K562 (cell line): ENCODE results near the gene MEAK7. TPM values are rescaled to one million over a fixed set of nuclear protein-coding genes. Genes with fewer than 3 reads are reported as not detected.

Source experiments
- ATAC-seq: fragments of 200-7000 bp; cut with Tn5 transposase; 3 replicates; pipeline ENCODE4 v1.9.1; 2020; ENCODE audit warnings: moderate library complexity
- BruUV-seq: library from RNA; stranded (reverse); fragments of 400-500 nt; replicated peaks from 2 replicates; lab custom pipeline; 2021; lab: Mats Ljungman, UMichigan
- CTCF ChIA-PET: fragments of 300-600 bp; formaldehyde crosslinking; extraction: SDS; loops from one replicate; lab custom pipeline; 2021; ENCODE audit warnings: low intra/inter-chr PET ratio; lab: Yijun Ruan, JAX
- POLR2A ChIA-PET: fragments of 300-600, 350-650 bp; sonication (Branson Sonifier 250); formaldehyde crosslinking; extraction: SDS; loops from one replicate; lab custom pipeline; 2021; ENCODE audit warnings: antibody characterized with exemption, inconsistent platforms; lab: Yijun Ruan, JAX
- DNase-seq, 4 experiments: peaks; one replicate each; pipeline versions ENCODE4 v3.0.0 to v3.0.0-alpha.2; 2011 to 2018; ENCODE audit warnings: low spot score in 3 of 4, mixed read lengths in 3 of 4; ENCODE audit errors: extremely low read depth in 1 of 4
- FAIRE-seq: peaks from 2 replicates; lab custom pipeline; 2011; peaks lifted over from hg19 to GRCh38; lab: Jason Lieb, UNC
- H2AFZ ChIP-seq: 2 replicates; pipeline ENCODE4 v1.6.0; 2011; ENCODE audit warnings: low read depth, low read length, control low read depth, inconsistent platforms
- H3K27ac ChIP-seq: fragments of 200-600 bp; 3 replicates; pipeline ENCODE4 v1.8.0; 2011; ENCODE audit warnings: low read depth, mild to moderate bottlenecking, control low read depth, inconsistent platforms, low read length, moderate library complexity, mixed read lengths; ENCODE audit errors: extremely low read depth
- H3K27me3 ChIP-seq, 2 experiments: fragments of 300-600 bp in 1 of 2; 2 replicates in 1 of 2; 3 replicates in 1 of 2; pipeline versions ENCODE4 v1.6.0 to v1.8.0; 2011; ENCODE audit warnings: inconsistent platforms in 2 of 2, low read length in 2 of 2, mild to moderate bottlenecking in 1 of 2, mixed read lengths in 1 of 2, moderate library complexity in 1 of 2; ENCODE audit not compliant: control insufficient read depth in 2 of 2, insufficient read depth in 2 of 2
- H3K36me3 ChIP-seq: fragments of 300-600 bp; 3 replicates; pipeline ENCODE4 v1.8.0; 2011; ENCODE audit warnings: mild to moderate bottlenecking, low read length, inconsistent platforms; ENCODE audit not compliant: control insufficient read depth, insufficient read depth
- H3K4me1 ChIP-seq, 2 experiments: fragments of 200-600 bp in 1 of 2; replicated peaks in 1 of 2; 2 replicates in 1 of 2; 3 replicates in 1 of 2; pipeline versions ENCODE4 v1.5.1 to v1.8.0; 2011; ENCODE audit warnings: inconsistent platforms in 2 of 2, low read length in 2 of 2, mild to moderate bottlenecking in 1 of 2, mixed read lengths in 1 of 2, moderate library complexity in 1 of 2; ENCODE audit not compliant: control insufficient read depth in 2 of 2, insufficient read depth in 2 of 2
- H3K4me2 ChIP-seq: 2 replicates; pipeline ENCODE4 v1.6.1; 2011; ENCODE audit warnings: low read length, control low read depth, inconsistent platforms, mixed read lengths; ENCODE audit not compliant: insufficient read depth
- H3K4me3 ChIP-seq: fragments of 200-600 bp; sonication (generic), shearing (Covaris generic); 2 replicates; pipeline ENCODE4 v1.5.1; 2016; ENCODE audit warnings: control low read depth, inconsistent platforms
- H3K79me2 ChIP-seq: fragments of 200-600 bp; 3 replicates; pipeline ENCODE4 v1.8.0; 2011; ENCODE audit warnings: low read length, inconsistent platforms; ENCODE audit not compliant: control insufficient read depth, insufficient read depth
- H3K9ac ChIP-seq, 2 experiments: 2 replicates each; pipeline versions ENCODE4 v1.6.0 to v1.6.1; 2011; ENCODE audit warnings: low read depth in 2 of 2, low read length in 2 of 2, control low read depth in 1 of 2, inconsistent platforms in 1 of 2, mild to moderate bottlenecking in 1 of 2, mixed read lengths in 1 of 2; ENCODE audit not compliant: insufficient read depth in 1 of 2
- H3K9me1 ChIP-seq: one replicate; pipeline ENCODE4 v1.6.0; 2011; ENCODE audit warnings: inconsistent platforms, mild to moderate bottlenecking, low read length, moderate library complexity; ENCODE audit not compliant: control insufficient read depth, insufficient read depth
- H3K9me3 ChIP-seq: replicated peaks from 2 replicates; pipeline ENCODE4 v1.5.1; 2011; ENCODE audit warnings: low read depth, low read length, inconsistent platforms; ENCODE audit not compliant: control insufficient read depth, insufficient read depth
- H4K20me1 ChIP-seq: replicated peaks from 2 replicates; pipeline ENCODE4 v1.6.1; 2011; ENCODE audit warnings: low read length, inconsistent platforms, mixed read lengths; ENCODE audit not compliant: control insufficient read depth, insufficient read depth
- ADNP ChIP-seq: fragments of 200-800 bp; sonication (Bioruptor generic); IDR thresholded peaks from 2 replicates; pipeline ENCODE4 v1.6.1; 2016; ENCODE audit warnings: missing genetic modification characterization, missing compliant biosample characterization
- ARID1B ChIP-seq: fragments of 450-650 bp; IDR thresholded peaks from 2 replicates; pipeline ENCODE4 v1.6.1; 2016; ENCODE audit warnings: antibody characterized with exemption, mild to moderate bottlenecking, inconsistent platforms
- BCOR ChIP-seq: fragments of 450-650 bp; IDR thresholded peaks from 2 replicates; pipeline ENCODE4 v1.6.1; 2016
- CBX1 ChIP-seq: sonication (generic); IDR thresholded peaks from 2 replicates; pipeline ENCODE4 v1.6.1; 2016; ENCODE audit warnings: antibody characterized with exemption, low read depth, mild to moderate bottlenecking
- CBX3 ChIP-seq, 2 experiments: IDR thresholded peaks; 1 replicate in 1 of 2; 2 replicates in 1 of 2; pipeline ENCODE4 v1.6.1; 2012; ENCODE audit warnings: inconsistent platforms in 2 of 2, low read length in 2 of 2, borderline replicate concordance in 1 of 2, control low read depth in 1 of 2
- CHD4 ChIP-seq: fragments of 200-600 bp; sonication (generic); IDR thresholded peaks from 3 replicates; pipeline ENCODE4 v1.6.1; 2012; ENCODE audit warnings: low read depth, mild to moderate bottlenecking, mixed read lengths, low read length, inconsistent platforms; ENCODE audit not compliant: insufficient read depth, insufficient replicate concordance, poor library complexity, severe bottlenecking
- CXXC5 ChIP-seq: fragments of 250-450 bp; sonication (Bioruptor Pico); IDR thresholded peaks from 2 replicates; pipeline ENCODE4 v1.8.0; 2022; ENCODE audit warnings: inconsistent platforms, mild to moderate bottlenecking, moderate library complexity
- FOXK1 ChIP-seq: sonication (generic); formaldehyde crosslinking; IDR thresholded peaks from 2 replicates; pipeline ENCODE4 v1.8.0; 2022; ENCODE audit warnings: missing genetic modification reagents, mild to moderate bottlenecking, borderline replicate concordance
- HDAC2 ChIP-seq: fragments of 450-650 bp; IDR thresholded peaks from 2 replicates; pipeline ENCODE4 v1.6.1; 2016; ENCODE audit warnings: mild to moderate bottlenecking
- HMGN3 ChIP-seq: IDR thresholded peaks from 2 replicates; pipeline ENCODE4 v1.6.1; 2011; ENCODE audit warnings: borderline replicate concordance, low read depth, mild to moderate bottlenecking, mixed read lengths, low read length; ENCODE audit not compliant: insufficient read length; ENCODE audit errors: extremely low read depth
- KDM1A ChIP-seq, 2 experiments: fragments of 450-650 bp; IDR thresholded peaks; 2 replicates each; pipeline ENCODE4 v1.6.1; 2016; ENCODE audit warnings: mild to moderate bottlenecking in 2 of 2
- NFE2L1 ChIP-seq: fragments of 450-650 bp; IDR thresholded peaks from 2 replicates; pipeline ENCODE4 v1.6.1; 2016; ENCODE audit warnings: missing genetic modification characterization, low read depth, mild to moderate bottlenecking, missing compliant biosample characterization, moderate library complexity, borderline replicate concordance
- RBM25 ChIP-seq: fragments of 200-400 bp; formaldehyde crosslinking; IDR thresholded peaks from 2 replicates; pipeline ENCODE4 v1.6.1; 2018; ENCODE audit warnings: low read length, low read depth, moderate library complexity; ENCODE audit not compliant: severe bottlenecking
- RCOR1 ChIP-seq, 2 experiments: IDR thresholded peaks; 2 replicates each; pipeline ENCODE4 v1.6.1; 2012; ENCODE audit warnings: low read depth in 2 of 2, low read length in 2 of 2, borderline replicate concordance in 1 of 2, improper control_type of control experiment in 1 of 2
- SMARCA5 ChIP-seq: fragments of 450-650 bp; IDR thresholded peaks from 2 replicates; pipeline ENCODE4 v1.6.1; 2016
- STAG1 ChIP-seq: sonication (generic); formaldehyde crosslinking; IDR thresholded peaks from 2 replicates; pipeline ENCODE4 v1.5.0; 2020; ENCODE audit warnings: missing genetic modification reagents, borderline replicate concordance
- ZFP36 ChIP-seq: fragments of 150-350 bp; IDR thresholded peaks from 2 replicates; pipeline ENCODE4 v1.6.1; 2018; ENCODE audit warnings: low read length, low read depth; ENCODE audit not compliant: partially characterized antibody
- ZNF175 ChIP-seq: fragments of 200-800 bp; sonication (Bioruptor generic); IDR thresholded peaks from 2 replicates; pipeline ENCODE4 v1.6.1; 2016; ENCODE audit warnings: low read depth, mild to moderate bottlenecking, missing genetic modification characterization, missing compliant biosample characterization
- ZNF668 ChIP-seq: fragments of 250-450 bp; sonication (Bioruptor Pico); IDR thresholded peaks from 2 replicates; pipeline ENCODE4 v1.8.0; 2022; ENCODE audit warnings: mild to moderate bottlenecking, inconsistent platforms
- ZNF76 ChIP-seq: fragments of 250-450 bp; sonication (Bioruptor Pico); IDR thresholded peaks from 2 replicates; pipeline ENCODE4 v1.4.0; 2020; ENCODE audit warnings: mild to moderate bottlenecking, moderate library complexity, borderline replicate concordance
- WGBS: fragments of 100-300 bp; shearing (Covaris generic); methylation state at CpG from one replicate; pipeline ENCODE4 v1.1.6; 2016; ENCODE audit warnings: low coverage, mixed read lengths; ENCODE audit not compliant: insufficient coverage; ENCODE audit errors: missing lambda C conversion rate; 5-methylcytosine and 5-hydroxymethylcytosine counted together
- in situ Hi-C: fragments of 300-500 bp; cut with MboI; formaldehyde crosslinking; loops from 4 replicates; pipeline ENCODE4 v1.15.0; 2018; ENCODE audit warnings: inconsistent platforms, mixed read lengths
- intact Hi-C: fragments of 100-400 bp; cut with micrococcal nuclease; formaldehyde crosslinking; loops from 2 replicates; pipeline ENCODE4 v1.14.2; 2022
- polyA plus RNA-seq, 8 experiments: library from polyadenylated mRNA; depleted of rRNA in 4 of 8; stranded (reverse) in 5 of 8; unstranded in 3 of 8; fragments of >200 nt; fragmentation: Nextera tagmentation in 2 of 8; fragmentation: Illumina TruSeq in 1 of 8; extraction: Ambion mirVana in 2 of 8; extraction: Trizol in 1 of 8; gene quantifications; 2 replicates each; pipeline versions ENCODE4 v1.2.1 to v1.2.3, GENCODE V29; 2011 to 2014; ENCODE audit warnings: inconsistent platforms in 1 of 8, missing spikeins in 1 of 8
- total RNA-seq, 7 experiments: library from RNA; depleted of rRNA in 6 of 7; stranded (reverse); fragments of >200 nt in 6 of 7; fragmentation: Illumina TruSeq in 2 of 7; extraction: Trizol in 2 of 7; gene quantifications; 2 replicates each; pipeline versions ENCODE4 v1.2.1 to v1.2.3, GENCODE V29; 2011 to 2021; ENCODE audit warnings: low replicate concordance in 1 of 7
- TF ChIP-seq, protein P1 (sequence below): fragments of 250-450 bp; sonication (Bioruptor Pico); IDR thresholded peaks from 2 replicates; pipeline ENCODE4 v1.8.0; 2021; ENCODE audit warnings: moderate library complexity, mild to moderate bottlenecking, inconsistent platforms
- TF ChIP-seq, protein P2 (sequence below): fragments of 250-450 bp; sonication (Bioruptor Pico); IDR thresholded peaks from 2 replicates; pipeline ENCODE4 v1.4.0; 2020

The MEAK7 gene
- total and polyA plus RNA-seq, 9 of the 15 experiments (the other 6 are each of a cell fraction or from before 2014, with no cell fraction given) = 1.4 to 14.5 (median 6.3) TPM

DNA sequence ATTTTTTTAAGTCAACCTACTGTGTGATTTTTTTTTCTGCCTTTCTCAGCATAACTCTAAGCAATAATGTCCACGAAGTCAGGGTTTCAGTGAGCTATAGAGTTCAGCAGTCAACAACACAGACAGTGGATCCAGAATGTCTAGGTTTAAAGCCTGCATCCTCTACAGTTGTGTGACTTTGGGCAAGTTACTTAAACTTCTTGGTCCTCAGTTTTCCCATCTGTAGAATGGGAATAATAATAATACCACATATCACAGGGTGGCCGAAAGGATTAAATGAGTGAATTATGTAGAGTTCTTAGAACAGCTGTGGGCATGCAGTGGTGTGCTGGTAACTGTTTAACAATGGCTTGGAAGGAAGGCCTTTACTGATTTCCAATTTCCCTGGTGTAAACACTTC lies 38.8 kb upstream of the MEAK7 start:
- Histone ChIP-seq H3K27me3 (peaks cover 0 to 7% of the 10 kb centered on the region in 2 experiments; a peak in 2 of 5 replicates), H3K4me2 (no peak overlapping the region), H3K4me3 (no peak overlapping the region), H3K9me1 (no peaks in the 10 kb centered on the region), H3K9me3 (peaks cover 4% of the 10 kb centered on the region; the same call in 1 of the 2 replicates), H3K27ac (no peak overlapping the region), H3K79me2 (no peaks in the 10 kb centered on the region), H4K20me1 (no peaks in the 10 kb centered on the region), H3K4me1 (peaks cover 18 to 26% of the 10 kb centered on the region in 2 experiments; a peak in 4 of 5 replicates), H2AFZ (no peak overlapping the region), H3K9ac (no peak overlapping the region), H3K36me3 (no peaks in the 10 kb centered on the region)
- in situ Hi-C loops (no loop called here), intact Hi-C loops (no loop called here)
- peak; percentile 93; the same call in 1 of the 2 replicates for TF ChIP-seq HDAC2
- TF ChIP-seq ADNP = peak; percentile 95
- no peak for TF ChIP-seq STAG1 (CRISPR knock-in tag)
- peak; percentile 97 for TF ChIP-seq RBM25
- 0 out of 2 replicates have a peak, but pooled peaks have one; percentile 25 for TF ChIP-seq CXXC5 (CRISPR knock-in tag)
- TF ChIP-seq, protein P1, sequence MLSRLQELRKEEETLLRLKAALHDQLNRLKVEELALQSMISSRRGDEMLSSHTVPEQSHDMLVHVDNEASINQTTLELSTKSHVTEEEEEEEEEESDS = no peak
- peak; percentile 68; the same call in 1 of the 2 replicates for TF ChIP-seq CBX1
- TF ChIP-seq ZFP36 = no peak
- peak in 1 of 2 experiments; percentile 79; a peak in 2 of 4 replicates for TF ChIP-seq RCOR1 (IDR thresholded peaks at IDR 0.05; ENCODE audit: borderline replicate concordance in 1 of 2, low read depth in 2 of 2, low read length in 2 of 2)
- TF ChIP-seq FOXK1 (CRISPR knock-in tag) = 0 out of 2 replicates have a peak, but pooled peaks have one; percentile 46
- TF ChIP-seq ZNF175 (CRISPR knock-in tag) = no peak
- peak; percentile 77 to 91 for TF ChIP-seq KDM1A (IDR thresholded peaks at IDR 0.05)
- TF ChIP-seq, protein P2, sequence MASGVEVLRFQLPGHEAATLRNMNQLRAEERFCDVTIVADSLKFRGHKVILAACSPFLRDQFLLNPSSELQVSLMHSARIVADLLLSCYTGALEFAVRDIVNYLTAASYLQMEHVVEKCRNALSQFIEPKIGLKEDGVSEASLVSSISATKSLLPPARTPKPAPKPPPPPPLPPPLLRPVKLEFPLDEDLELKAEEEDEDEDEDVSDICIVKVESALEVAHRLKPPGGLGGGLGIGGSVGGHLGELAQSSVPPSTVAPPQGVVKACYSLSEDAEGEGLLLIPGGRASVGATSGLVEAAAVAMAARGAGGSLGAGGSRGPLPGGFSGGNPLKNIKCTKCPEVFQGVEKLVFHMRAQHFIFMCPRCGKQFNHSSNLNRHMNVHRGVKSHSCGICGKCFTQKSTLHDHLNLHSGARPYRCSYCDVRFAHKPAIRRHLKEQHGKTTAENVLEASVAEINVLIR (CRISPR knock-in tag) = no peak
- peak; percentile 88 for TF ChIP-seq SMARCA5
- TF ChIP-seq BCOR = peak; percentile 97
- no peak for TF ChIP-seq ARID1B
- TF ChIP-seq CBX3 (IDR thresholded peaks at IDR 0.05; ENCODE audit: borderline replicate concordance in 1 of 2, low read length in 2 of 2) = peak in 1 of 2 experiments; percentile 62; a peak in 1 of 3 replicates
- TF ChIP-seq ZNF668 (CRISPR knock-in tag) = no peak
- TF ChIP-seq HMGN3 = no peak
- TF ChIP-seq CHD4 = peak; percentile 92
- TF ChIP-seq ZNF76 (CRISPR knock-in tag) = no peak
- no peak for TF ChIP-seq NFE2L1 (tag)
- POLR2A ChIA-PET = interaction anchor here (3.0 kb wide), 1 partner anchor 9 kb away, joined by 10 read pairs; no protein-coding TSS in a partner anchor
- CTCF ChIA-PET = no interaction called here
- FAIRE-seq = no peak
- BruUV-seq = no TSS peak
- ATAC-seq = no peak
- WGBS = 69% methylated on average over 2 of the region's 2 CpGs
- DNase-seq = no peak
